Breast epithelium (tissue), 4 donors: ENCODE results near the gene PLEK2. TPM values are rescaled to one million over a fixed set of nuclear protein-coding genes. Genes with fewer than 3 reads are reported as not detected.

Source experiments
- DNase-seq, 2 donors: peaks; one replicate each; pipeline ENCODE4 v3.0.0-alpha.2; 2019; ENCODE audit warnings: low spot score in 2 of 2
- H3K27ac ChIP-seq, 2 donors: fragments of 200-600 bp; sonication (generic) in 1 of 2; one replicate each; pipeline ENCODE4 v1.5.1; 2016 to 2019; ENCODE audit warnings: mild to moderate bottlenecking in 1 of 2
- H3K27me3 ChIP-seq, 2 donors: fragments of 200-600 bp; sonication (generic) in 1 of 2; one replicate each; pipeline versions ENCODE4 v1.5.1 to v1.6.0; 2017 to 2019; ENCODE audit warnings: control low read depth in 1 of 2, mild to moderate bottlenecking in 1 of 2
- H3K36me3 ChIP-seq: fragments of 200-600 bp; one replicate; pipeline ENCODE4 v1.5.1; 2019
- H3K4me1 ChIP-seq, 2 donors: fragments of 200-600 bp; sonication (generic); one replicate each; pipeline ENCODE4 v1.5.1; 2016 to 2019; ENCODE audit warnings: control low read depth in 1 of 2
- H3K4me3 ChIP-seq, 3 donors: fragments of 200-600 bp; sonication (generic); 1 replicate in 2 of 3; 2 replicates in 1 of 3; pipeline ENCODE4 v1.5.1; 2016 to 2019; ENCODE audit warnings: mild to moderate bottlenecking in 3 of 3, moderate library complexity in 2 of 3
- H3K9me3 ChIP-seq, 2 donors: fragments of 200-600 bp; sonication (generic) in 1 of 2; one replicate each; pipeline ENCODE4 v1.5.1; 2016 to 2019; ENCODE audit warnings: control low read depth in 1 of 2
- POLR2A ChIP-seq: fragments of 450-650 bp; IDR thresholded peaks from one replicate; pipeline ENCODE4 v1.6.1; 2016; ENCODE audit warnings: antibody characterized with exemption, mild to moderate bottlenecking, moderate library complexity
- POLR2AphosphoS5 ChIP-seq, 3 donors: sonication (generic); formaldehyde crosslinking; IDR thresholded peaks; one replicate each; pipeline ENCODE4 v1.6.1; 2017; ENCODE audit warnings: antibody characterized with exemption in 3 of 3
- intact Hi-C: fragments of 100-400 bp; cut with DNase I; formaldehyde crosslinking; loops from one replicate; pipeline ENCODE4 v1.15.1; 2023; ENCODE audit warnings: low total_unique reads
- total RNA-seq, 3 donors: library from RNA; depleted of rRNA; stranded (reverse); fragments of >200 nt; gene quantifications; one replicate each; pipeline ENCODE4 v1.1.0, GENCODE V29; 2016
- TF ChIP-seq, protein P1 (sequence below), 3 donors: fragments of 450-650 bp; IDR thresholded peaks; one replicate each; pipeline ENCODE4 v1.5.1; 2016 to 2017; ENCODE audit warnings: antibody characterized with exemption in 3 of 3, mild to moderate bottlenecking in 3 of 3, moderate library complexity in 3 of 3

PLEK2 gene
- total RNA-seq, 3 donors from 2014 or later = 3.4 to 5.2 TPM; not detected in 1

DNA sequence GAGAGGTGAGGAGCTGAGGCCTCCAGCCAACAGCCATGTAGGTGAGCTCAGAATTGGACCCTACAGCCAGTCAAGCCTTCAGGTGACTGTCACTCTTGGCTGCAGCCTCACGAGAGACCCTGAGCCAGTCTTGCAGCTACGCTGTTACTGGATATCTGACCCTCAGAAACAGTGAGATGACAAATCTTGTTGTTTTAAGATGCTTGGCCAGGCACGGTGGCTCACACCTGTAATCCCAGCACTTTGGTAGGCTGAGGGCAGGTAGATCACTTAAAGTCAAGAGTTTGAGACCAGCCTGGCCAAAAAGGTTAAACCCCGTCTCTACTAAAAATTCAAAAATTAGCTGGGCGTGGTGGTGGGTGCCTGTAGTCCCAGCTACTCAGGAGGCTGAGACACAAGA, 6.2 kb downstream of the PLEK2 start:
- Histone ChIP-seq H3K9me3 (no peaks in the 10 kb centered on the region), H3K36me3 (no peaks in the 10 kb centered on the region), H3K27ac (no peak overlapping the region), H3K4me1 (no peaks in the 10 kb centered on the region), H3K4me3 (no peak overlapping the region), H3K27me3 (no peaks in the 10 kb centered on the region)
- no peak for DNase-seq
- no peak for TF ChIP-seq POLR2A
- TF ChIP-seq, protein P1, sequence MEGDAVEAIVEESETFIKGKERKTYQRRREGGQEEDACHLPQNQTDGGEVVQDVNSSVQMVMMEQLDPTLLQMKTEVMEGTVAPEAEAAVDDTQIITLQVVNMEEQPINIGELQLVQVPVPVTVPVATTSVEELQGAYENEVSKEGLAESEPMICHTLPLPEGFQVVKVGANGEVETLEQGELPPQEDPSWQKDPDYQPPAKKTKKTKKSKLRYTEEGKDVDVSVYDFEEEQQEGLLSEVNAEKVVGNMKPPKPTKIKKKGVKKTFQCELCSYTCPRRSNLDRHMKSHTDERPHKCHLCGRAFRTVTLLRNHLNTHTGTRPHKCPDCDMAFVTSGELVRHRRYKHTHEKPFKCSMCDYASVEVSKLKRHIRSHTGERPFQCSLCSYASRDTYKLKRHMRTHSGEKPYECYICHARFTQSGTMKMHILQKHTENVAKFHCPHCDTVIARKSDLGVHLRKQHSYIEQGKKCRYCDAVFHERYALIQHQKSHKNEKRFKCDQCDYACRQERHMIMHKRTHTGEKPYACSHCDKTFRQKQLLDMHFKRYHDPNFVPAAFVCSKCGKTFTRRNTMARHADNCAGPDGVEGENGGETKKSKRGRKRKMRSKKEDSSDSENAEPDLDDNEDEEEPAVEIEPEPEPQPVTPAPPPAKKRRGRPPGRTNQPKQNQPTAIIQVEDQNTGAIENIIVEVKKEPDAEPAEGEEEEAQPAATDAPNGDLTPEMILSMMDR (IDR thresholded peaks at IDR 0.05) = no peak
- TF ChIP-seq POLR2AphosphoS5 (IDR thresholded peaks at IDR 0.05) = no peak
- intact Hi-C loops = no loop called here

DNA sequence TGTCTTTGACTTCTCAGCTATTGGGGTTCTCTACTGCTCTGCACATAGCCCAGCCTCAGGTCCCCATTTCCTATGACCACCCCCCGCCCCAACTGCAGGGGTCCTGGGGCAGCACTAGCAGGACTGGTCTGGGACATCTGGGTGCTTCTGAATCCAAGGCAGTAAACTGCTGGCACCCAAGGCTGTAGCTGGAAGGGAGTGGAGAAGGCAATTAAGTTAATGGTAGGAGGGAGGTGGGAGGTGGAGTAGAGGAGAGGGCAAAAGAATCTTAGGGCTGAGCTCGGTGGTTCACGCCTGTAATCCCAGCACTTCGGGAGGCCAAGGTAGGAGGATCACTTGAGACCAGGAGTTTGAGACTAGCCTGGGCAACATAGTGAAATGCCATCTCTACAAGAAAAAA, 11.5 kb downstream of the PLEK2 start:
- H3K4me1 ChIP-seq = no peaks in the 10 kb centered on the region
- H3K4me3 ChIP-seq = no peak overlapping the region
- TF ChIP-seq POLR2A (no peak), POLR2AphosphoS5 (IDR thresholded peaks at IDR 0.05) (no peak)
- TF ChIP-seq, protein P1 (IDR thresholded peaks at IDR 0.05) = no peak
- intact Hi-C loops = no loop called here
- H3K27ac ChIP-seq = no peak overlapping the region
- no peaks in the 10 kb centered on the region for H3K9me3 ChIP-seq
- no peaks in the 10 kb centered on the region for H3K36me3 ChIP-seq
- DNase-seq = no peak
- no peaks in the 10 kb centered on the region for H3K27me3 ChIP-seq

DNA sequence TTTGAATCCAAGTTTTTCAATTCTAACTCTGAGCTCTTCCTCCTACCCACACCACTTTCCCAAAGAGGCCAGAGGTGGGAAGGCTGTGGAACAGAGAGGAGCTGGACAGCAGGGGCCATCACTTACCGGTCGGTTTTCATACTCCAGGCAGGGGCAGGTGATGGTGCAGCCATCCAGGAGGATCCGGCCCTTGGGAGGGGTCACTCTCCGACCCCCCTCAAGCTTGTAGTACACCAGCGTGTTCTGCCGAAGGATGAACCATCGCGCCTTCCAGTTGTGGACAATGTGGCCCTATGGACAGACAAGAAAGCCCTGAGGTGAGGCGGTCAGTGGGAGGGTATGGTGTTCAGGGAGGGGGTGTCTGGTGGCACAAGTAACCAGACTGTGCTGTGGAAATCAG, 14.4 kb downstream of the PLEK2 start:
- TF ChIP-seq POLR2AphosphoS5 (IDR thresholded peaks at IDR 0.05) = no peak
- TF ChIP-seq, protein P1 (IDR thresholded peaks at IDR 0.05) = no peak
- TF ChIP-seq POLR2A = no peak
- no peaks in the 10 kb centered on the region for H3K9me3 ChIP-seq
- H3K36me3 ChIP-seq = no peaks in the 10 kb centered on the region
- intact Hi-C loops = no loop called here
- H3K27me3 ChIP-seq = no peaks in the 10 kb centered on the region
- no peak for DNase-seq
- H3K4me3 ChIP-seq = no peak overlapping the region
- H3K27ac ChIP-seq = no peak overlapping the region
- H3K4me1 ChIP-seq = no peaks in the 10 kb centered on the region

DNA sequence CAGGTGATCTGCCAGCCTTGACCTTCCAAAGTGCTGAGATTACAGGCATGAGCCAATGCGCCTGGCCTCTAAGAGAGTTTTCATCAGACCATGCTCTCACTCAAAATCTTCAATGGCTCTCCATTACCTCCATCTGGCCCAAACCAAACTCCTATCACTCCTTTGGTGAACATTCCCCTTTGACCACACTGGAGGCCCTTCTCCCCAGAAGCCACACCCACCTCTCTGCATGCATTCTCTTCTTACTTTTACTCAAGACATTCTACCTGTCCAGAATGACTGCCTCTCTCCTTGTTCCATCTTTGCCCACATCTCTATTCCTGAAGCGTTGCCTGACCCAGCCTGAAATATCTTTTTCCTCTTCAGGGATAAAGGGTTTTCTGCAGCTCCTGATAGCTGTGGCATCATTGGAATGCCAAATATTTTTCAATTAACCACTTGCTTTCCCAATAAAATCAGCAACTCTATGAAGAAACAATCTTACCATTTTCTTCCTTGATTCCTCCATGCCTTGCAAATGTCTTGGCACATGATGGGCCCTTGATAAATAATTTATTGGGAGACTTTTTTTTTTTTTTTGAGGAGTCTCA, 15.5 kb downstream of the PLEK2 start:
- DNase-seq = no peak
- intact Hi-C loops = no loop called here
- no peaks in the 10 kb centered on the region for H3K9me3 ChIP-seq

DNA sequence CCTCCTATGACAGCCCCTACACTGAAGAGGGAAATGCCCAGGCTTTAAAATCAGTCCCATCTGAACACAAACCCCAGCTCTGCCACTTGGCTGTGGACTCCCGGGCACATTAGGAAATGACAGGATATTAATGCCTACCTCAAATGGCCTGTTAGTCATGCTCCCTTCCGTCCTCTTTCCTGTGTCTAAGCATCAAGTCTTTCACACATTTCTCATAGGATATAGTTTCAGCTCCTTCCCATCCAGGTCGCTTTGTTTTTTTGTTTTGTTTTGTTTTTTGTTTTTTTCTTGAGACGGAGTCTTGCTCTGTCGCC, 16.1 kb downstream of the PLEK2 start:
- Histone ChIP-seq H3K27ac (no peak overlapping the region), H3K4me1 (no peaks in the 10 kb centered on the region), H3K4me3 (no peak overlapping the region), H3K36me3 (no peaks in the 10 kb centered on the region), H3K9me3 (no peaks in the 10 kb centered on the region), H3K27me3 (no peaks in the 10 kb centered on the region)
- intact Hi-C loops = no loop called here
- TF ChIP-seq, protein P1 (IDR thresholded peaks at IDR 0.05) = no peak
- TF ChIP-seq POLR2A (no peak), POLR2AphosphoS5 (IDR thresholded peaks at IDR 0.05) (no peak)
- DNase-seq = no peak

More for the DNA sequence above, 15.5 kb downstream of the PLEK2 start:
- no peaks in the 10 kb centered on the region for H3K4me1 ChIP-seq
- H3K27ac ChIP-seq = no peak overlapping the region
- H3K36me3 ChIP-seq = no peaks in the 10 kb centered on the region
- no peaks in the 10 kb centered on the region for H3K27me3 ChIP-seq
- H3K4me3 ChIP-seq = no peak overlapping the region
- TF ChIP-seq POLR2A = no peak
- TF ChIP-seq, protein P1 (IDR thresholded peaks at IDR 0.05) = no peak
- TF ChIP-seq POLR2AphosphoS5 (IDR thresholded peaks at IDR 0.05) = no peak
